HepG2 (cell line): ENCODE data around the gene AP1G1. TPM values are rescaled to one million over a fixed set of nuclear protein-coding genes. Genes with fewer than 3 reads are reported as not detected.

Source experiments
- ARHGAP35 ChIP-seq: sonication (generic); formaldehyde crosslinking; IDR thresholded peaks from 2 replicates; pipeline ENCODE4 v1.9.0; 2022; ENCODE audit warnings: mild to moderate bottlenecking, inconsistent platforms, moderate library complexity, missing genetic modification reagents, borderline replicate concordance
- ATRX ChIP-seq: sonication (generic); formaldehyde crosslinking; IDR thresholded peaks from 2 replicates; pipeline ENCODE4 v1.4.0; 2020; ENCODE audit warnings: missing genetic modification reagents, borderline replicate concordance
- CENPT ChIP-seq: sonication (generic); formaldehyde crosslinking; IDR thresholded peaks from 2 replicates; pipeline ENCODE4 v1.8.0; 2022; ENCODE audit warnings: low read depth, mild to moderate bottlenecking, moderate library complexity, missing genetic modification reagents
- FOXA1 ChIP-seq, 2 experiments: fragments of 450-650 bp in 1 of 2; sonication (generic) in 1 of 2; formaldehyde crosslinking in 1 of 2; IDR thresholded peaks; 2 replicates each; pipeline versions ENCODE4 v1.4.0 to v1.6.1; 2016 to 2020; ENCODE audit warnings: missing genetic modification reagents in 1 of 2
- HOXA3 ChIP-seq: sonication (generic); formaldehyde crosslinking; IDR thresholded peaks from 2 replicates; pipeline ENCODE4 v1.5.0; 2020; ENCODE audit warnings: missing genetic modification reagents
- HOXA9 ChIP-seq: sonication (generic); formaldehyde crosslinking; IDR thresholded peaks from 2 replicates; pipeline ENCODE4 v1.8.1; 2022; ENCODE audit warnings: missing genetic modification reagents, mild to moderate bottlenecking, moderate library complexity, borderline replicate concordance
- MED13 ChIP-seq: sonication (generic); formaldehyde crosslinking; IDR thresholded peaks from 2 replicates; pipeline ENCODE4 v1.5.0; 2020; ENCODE audit warnings: missing genetic modification reagents
- MIER2 ChIP-seq: IDR thresholded peaks from 2 replicates; pipeline ENCODE4 v1.6.1; 2016; ENCODE audit warnings: missing biosample characterization, missing genetic modification reagents
- MTERF4 ChIP-seq: sonication (generic); formaldehyde crosslinking; IDR thresholded peaks from 2 replicates; pipeline ENCODE4 v1.8.0; 2023; ENCODE audit warnings: mild to moderate bottlenecking, missing genetic modification reagents
- NFIC ChIP-seq: IDR thresholded peaks from 2 replicates; pipeline ENCODE4 v1.6.1; 2012; ENCODE audit warnings: mild to moderate bottlenecking, low read length, inconsistent platforms
- PAX8 ChIP-seq: sonication (generic); formaldehyde crosslinking; IDR thresholded peaks from 2 replicates; pipeline ENCODE4 v1.8.0; 2022; ENCODE audit warnings: mild to moderate bottlenecking, missing genetic modification reagents, borderline replicate concordance
- PHB2 ChIP-seq: fragments of 450-650 bp; IDR thresholded peaks from 2 replicates; pipeline ENCODE4 v1.6.1; 2018; ENCODE audit not compliant: partially characterized antibody
- POLR2AphosphoS2 ChIP-seq: IDR thresholded peaks from 2 replicates; pipeline ENCODE4 v1.6.1; 2011; ENCODE audit warnings: low read depth, low read length, improper control_type of control experiment
- RFX5 ChIP-seq: IDR thresholded peaks from 2 replicates; pipeline ENCODE4 v1.6.1; 2011; ENCODE audit warnings: low read depth, low read length, improper control_type of control experiment
- RXRA ChIP-seq: sonication (generic); formaldehyde crosslinking; IDR thresholded peaks from 2 replicates; pipeline ENCODE4 v1.5.1; 2020; ENCODE audit warnings: missing genetic modification reagents
- TBL1XR1 ChIP-seq: fragments of 150-350 bp; IDR thresholded peaks from 2 replicates; pipeline ENCODE4 v1.6.1; 2014; ENCODE audit warnings: borderline replicate concordance, low read length; ENCODE audit not compliant: partially characterized antibody
- ZNF235 ChIP-seq: sonication (generic); formaldehyde crosslinking; IDR thresholded peaks from 2 replicates; pipeline ENCODE4 v1.8.1; 2023; ENCODE audit warnings: mild to moderate bottlenecking, missing genetic modification reagents, borderline replicate concordance
- ZNF558 ChIP-seq: sonication (generic); formaldehyde crosslinking; IDR thresholded peaks from 2 replicates; pipeline ENCODE4 v1.9.0; 2022; ENCODE audit warnings: mild to moderate bottlenecking, missing genetic modification reagents, borderline replicate concordance
- ZNF678 ChIP-seq: sonication (generic); formaldehyde crosslinking; IDR thresholded peaks from 2 replicates; pipeline ENCODE4 v1.4.0; 2020; ENCODE audit warnings: mild to moderate bottlenecking, missing genetic modification reagents
- ZNF776 ChIP-seq: sonication (generic); formaldehyde crosslinking; IDR thresholded peaks from 2 replicates; pipeline ENCODE4 v1.4.0; 2020; ENCODE audit warnings: mild to moderate bottlenecking, missing genetic modification reagents
- ZSCAN29 ChIP-seq: sonication (generic); formaldehyde crosslinking; conservative IDR thresholded peaks from 2 replicates; pipeline ENCODE4 v1.4.0; 2020; ENCODE audit warnings: mild to moderate bottlenecking, missing genetic modification reagents
- ZSCAN30 ChIP-seq: sonication (generic); formaldehyde crosslinking; IDR thresholded peaks from 2 replicates; pipeline ENCODE4 v1.5.0; 2020; ENCODE audit warnings: mild to moderate bottlenecking, missing genetic modification reagents
- polyA plus RNA-seq, 8 experiments: library from polyadenylated mRNA; depleted of rRNA in 3 of 8; stranded (reverse) in 7 of 8; unstranded in 1 of 8; fragments of >200 nt; fragmentation: Illumina TruSeq in 4 of 8; extraction: Trizol in 4 of 8; gene quantifications; 2 replicates each; pipeline versions ENCODE4 v1.2.1 to v1.2.3, GENCODE V29; 2011 to 2016; ENCODE audit warnings: low read depth in 4 of 8, missing spikeins in 1 of 8, mixed read lengths in 1 of 8; ENCODE audit not compliant: insufficient read depth in 1 of 8
- total RNA-seq, 5 experiments: library from RNA; depleted of rRNA; stranded (reverse); fragments of >200 nt; fragmentation: Illumina TruSeq; extraction: Trizol; gene quantifications; 2 replicates each; pipeline ENCODE4 v1.2.3, GENCODE V29; 2016; ENCODE audit warnings: low read depth in 1 of 5
- TF ChIP-seq, protein P1 (sequence below): IDR thresholded peaks from 2 replicates; pipeline ENCODE4 v1.6.1; 2016
- TF ChIP-seq, protein P2 (sequence below): sonication (generic); formaldehyde crosslinking; IDR thresholded peaks from 2 replicates; pipeline ENCODE4 v1.5.1; 2020; ENCODE audit warnings: mild to moderate bottlenecking, missing genetic modification reagents

AP1G1 gene
- total and polyA plus RNA-seq, 2 of the 13 experiments (the other 11 are each of a cell fraction or from before 2014, with no cell fraction given): 62.2 to 66.2 TPM

- TF ChIP-seq, protein P1, sequence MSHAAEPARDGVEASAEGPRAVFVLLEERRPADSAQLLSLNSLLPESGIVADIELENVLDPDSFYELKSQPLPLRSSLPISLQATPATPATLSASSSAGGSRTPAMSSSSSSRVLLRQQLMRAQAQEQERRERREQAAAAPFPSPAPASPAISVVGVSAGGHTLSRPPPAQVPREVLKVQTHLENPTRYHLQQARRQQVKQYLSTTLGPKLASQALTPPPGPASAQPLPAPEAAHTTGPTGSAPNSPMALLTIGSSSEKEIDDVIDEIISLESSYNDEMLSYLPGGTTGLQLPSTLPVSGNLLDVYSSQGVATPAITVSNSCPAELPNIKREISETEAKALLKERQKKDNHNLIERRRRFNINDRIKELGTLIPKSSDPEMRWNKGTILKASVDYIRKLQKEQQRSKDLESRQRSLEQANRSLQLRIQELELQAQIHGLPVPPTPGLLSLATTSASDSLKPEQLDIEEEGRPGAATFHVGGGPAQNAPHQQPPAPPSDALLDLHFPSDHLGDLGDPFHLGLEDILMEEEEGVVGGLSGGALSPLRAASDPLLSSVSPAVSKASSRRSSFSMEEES: no peak
- TF ChIP-seq PAX8 (0 out of 2 replicates have a peak, but pooled peaks have one; percentile 63), ARHGAP35 (no peak), HOXA9 (CRISPR knock-in tag) (0 out of 2 replicates have a peak, but pooled peaks have one; percentile 69), POLR2AphosphoS2 (no peak), FOXA1 (IDR thresholded peaks at IDR 0.05) (no peak), FOXA1 (CRISPR knock-in tag; IDR thresholded peaks at IDR 0.05) (peak; percentile 10; the same call in 1 of the 2 replicates), PHB2 (no peak), ATRX (CRISPR knock-in tag) (no peak), MED13 (CRISPR knock-in tag) (no peak; the same call in 1 of the 2 replicates), HOXA3 (CRISPR knock-in tag) (peak; percentile 51), MIER2 (CRISPR knock-in tag) (peak; percentile 31; the same call in 1 of the 2 replicates), CENPT (CRISPR knock-in tag) (no peak), ZNF776 (CRISPR knock-in tag) (no peak), RFX5 (no peak), MTERF4 (CRISPR knock-in tag) (peak; percentile 53; the same call in 1 of the 2 replicates), ZSCAN30 (CRISPR knock-in tag) (no peak), NFIC (no peak), ZNF678 (CRISPR knock-in tag) (no peak; the same call in 1 of the 2 replicates), ZNF235 (CRISPR knock-in tag) (no peak; the same call in 1 of the 2 replicates), ZSCAN29 (CRISPR knock-in tag) (no peak), RXRA (CRISPR knock-in tag) (no peak), TBL1XR1 (no peak), ZNF558 (peak; percentile 23; the same call in 1 of the 2 replicates)
- TF ChIP-seq, protein P2, sequence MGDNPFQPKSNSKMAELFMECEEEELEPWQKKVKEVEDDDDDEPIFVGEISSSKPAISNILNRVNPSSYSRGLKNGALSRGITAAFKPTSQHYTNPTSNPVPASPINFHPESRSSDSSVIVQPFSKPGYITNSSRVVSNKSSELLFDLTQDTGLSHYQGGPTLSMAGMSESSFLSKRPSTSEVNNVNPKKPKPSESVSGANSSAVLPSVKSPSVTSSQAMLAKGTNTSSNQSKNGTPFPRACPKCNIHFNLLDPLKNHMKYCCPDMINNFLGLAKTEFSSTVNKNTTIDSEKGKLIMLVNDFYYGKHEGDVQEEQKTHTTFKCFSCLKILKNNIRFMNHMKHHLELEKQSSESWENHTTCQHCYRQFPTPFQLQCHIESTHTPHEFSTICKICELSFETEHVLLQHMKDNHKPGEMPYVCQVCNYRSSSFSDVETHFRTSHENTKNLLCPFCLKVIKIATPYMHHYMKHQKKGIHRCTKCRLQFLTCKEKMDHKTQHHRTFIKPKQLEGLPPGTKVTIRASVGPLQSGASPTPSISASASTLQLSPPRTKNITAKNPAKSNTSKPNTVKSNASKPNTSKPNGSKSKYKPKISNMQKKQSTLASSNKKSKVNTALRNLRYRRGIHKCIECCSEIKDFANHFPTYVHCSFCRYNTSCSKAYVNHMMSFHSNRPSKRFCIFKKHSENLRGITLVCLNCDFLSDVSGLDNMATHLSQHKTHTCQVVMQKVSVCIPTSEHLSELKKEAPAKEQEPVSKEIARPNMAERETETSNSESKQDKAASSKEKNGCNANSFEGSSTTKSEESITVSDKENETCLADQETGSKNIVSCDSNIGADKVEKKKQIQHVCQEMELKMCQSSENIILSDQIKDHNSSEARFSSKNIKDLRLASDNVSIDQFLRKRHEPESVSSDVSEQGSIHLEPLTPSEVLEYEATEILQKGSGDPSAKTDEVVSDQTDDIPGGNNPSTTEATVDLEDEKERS: 0 out of 2 replicates have a peak, but pooled peaks have one; percentile 19
Observed at GRCh38 chr16:71722801-71723536, 85.7 kb downstream of the AP1G1 start (continued).
